HG03103 (cell line): ENCODE results near the gene NXN.
"Not testable (repeated sequence)": the region's sequence is repeated elsewhere in the genome, so short reads cannot be mapped to it uniquely, and the experiment has no call there.

Experiments
- ATAC-seq: cut with Tn5 transposase; IDR thresholded peaks from one replicate; pipeline ENCODE4 v1.9.1; 2021; ENCODE audit warnings: low read depth; ENCODE audit not compliant: unreplicated experiment

NXN gene

GRCh38 chr17:981292-981658, 1.7 kb upstream of the NXN start:
- ATAC-seq, result no peak

- ATAC-seq, result no peak
Measured at GRCh38 chr17:980406-981291, 1.1 kb upstream of the NXN start.

- peak; percentile 38 for ATAC-seq
Measured at GRCh38 chr17:979212-979538, 401 bp downstream of the NXN start.

- no peak for ATAC-seq
Measured at GRCh38 chr17:978103-979093, 1.2 kb downstream of the NXN start.

- no peak for ATAC-seq
Measured at GRCh38 chr17:977166-977565, 2.4 kb downstream of the NXN start.

GRCh38 chr17:976312-976711, 3.3 kb downstream of the NXN start:
- ATAC-seq, result no peak

GRCh38 chr17:975371-975915, 4.1 kb downstream of the NXN start:
- no peak for ATAC-seq

- ATAC-seq, result not testable (repeated sequence)
Measured at GRCh38 chr17:974778-975177, 4.8 kb downstream of the NXN start.

GRCh38 chr17:973053-973452, 6.5 kb downstream of the NXN start:
- no peak for ATAC-seq

- not testable (repeated sequence) for ATAC-seq
Measured at GRCh38 chr17:971861-972260, 7.7 kb downstream of the NXN start.

GRCh38 chr17:970364-970763, 9.2 kb downstream of the NXN start:
- no peak for ATAC-seq

- ATAC-seq, result no peak
Measured at GRCh38 chr17:969811-970355, 9.7 kb downstream of the NXN start.

- ATAC-seq, result no peak
Measured at GRCh38 chr17:968812-969730, 10.5 kb downstream of the NXN start.

- ATAC-seq, result no peak
Measured at GRCh38 chr17:967122-967521, 12.5 kb downstream of the NXN start.

GRCh38 chr17:965311-965989, 14.1 kb downstream of the NXN start:
- no peak for ATAC-seq

GRCh38 chr17:964876-965275, 14.7 kb downstream of the NXN start:
- no peak for ATAC-seq

GRCh38 chr17:962670-963069, 16.9 kb downstream of the NXN start:
- no peak for ATAC-seq

GRCh38 chr17:962166-962565, 17.4 kb downstream of the NXN start:
- no peak for ATAC-seq

- no peak for ATAC-seq
Measured at GRCh38 chr17:958712-959451, 20.7 kb downstream of the NXN start.
